ENCODE data around the gene PRICKLE4. TPM values are rescaled to one million over a fixed set of nuclear protein-coding genes. Genes with fewer than 3 reads are reported as not detected.

Gene PRICKLE4
- total and polyA plus RNA-seq, 2 of the 4 experiments (the other 2 are of a cell fraction), result 0.72 TPM; not detected in 1

GRCh38 chr6:41767112-41767833 is 13.3 kb upstream of the PRICKLE4 start:
- in situ Hi-C loops (cut with MboI; ENCODE audit: low sequenced_read_pairs), result no loop called here
- Histone ChIP-seq H2BK120ac (ENCODE audit: low read depth, low read length) (peak overlapping the region; percentile 27), H3K79me1 (ENCODE audit: low read depth in 1 of 2, low read length in 2 of 2) (no peaks in the 10 kb centered on the region), H3K27me3 (ENCODE audit: control insufficient read depth, insufficient read depth, low read length) (no peaks in the 10 kb centered on the region), H3K27ac (ENCODE audit: insufficient read depth, low read length) (peak overlapping the region; percentile 46; the same call in 1 of the 2 replicates), H4K20me1 (ENCODE audit: insufficient read depth, low read length) (no peaks in the 10 kb centered on the region), H2BK5ac (ENCODE audit: low read depth, low read length, poor library complexity, severe bottlenecking) (no peak overlapping the region), H4K8ac (ENCODE audit: low read depth in 2 of 2, low read length in 2 of 2) (peak overlapping the region in 1 of 2 experiments; percentile 85; a peak in 3 of 4 replicates), H3K4me2 (ENCODE audit: low read depth, low read length) (no peak overlapping the region; the same call in 1 of the 2 replicates), H4K5ac (ENCODE audit: low read depth, low read length) (no peak overlapping the region), H3K9me3 (ENCODE audit: control insufficient read depth, insufficient read depth, low read length) (no peaks in the 10 kb centered on the region), H3K4ac (ENCODE audit: low read depth, low read length) (peak overlapping the region; percentile 46), H2AFZ (replicated peaks; ENCODE audit: low read length, poor library complexity) (peak overlapping the region; percentile 85), H3K23ac (ENCODE audit: low read depth, low read length) (no peak overlapping the region), H3K9ac (ENCODE audit: low read depth, low read length) (peak overlapping the region; percentile 1; the same call in 1 of the 2 replicates), H3K18ac (ENCODE audit: low read depth, low read length) (no peak overlapping the region), H2BK20ac (ENCODE audit: low read depth, low read length) (no peak overlapping the region), H3K4me1 (ENCODE audit: control insufficient read depth, insufficient read depth, low read length) (peaks cover 5% of the 10 kb centered on the region; the same call in 1 of the 2 replicates), H4K91ac (ENCODE audit: insufficient read depth, low read depth, low read length) (peak overlapping the region; percentile 58), H3K4me3 (ENCODE audit: insufficient read depth, low read depth, low read length) (no peak overlapping the region), H3K14ac (replicated peaks; ENCODE audit: low read depth, low read length) (no peak overlapping the region), H2BK15ac (ENCODE audit: low read depth, low read length) (no peak overlapping the region), H2AK5ac (ENCODE audit: low read depth, low read length) (0 out of 2 replicates have a peak overlapping the region, but pooled peaks have one; percentile 20), H3K56ac (ENCODE audit: extremely low read depth, insufficient read depth, low read length) (no peak overlapping the region), H3K36me3 (ENCODE audit: control insufficient read depth, insufficient read depth, low read length) (peaks cover 18% of the 10 kb centered on the region), H3K9me1 (ENCODE audit: insufficient read depth, low read length) (no peaks in the 10 kb centered on the region; the same call in 1 of the 2 replicates), H2AK9ac (replicated peaks; ENCODE audit: low read depth, low read length, poor library complexity) (peak overlapping the region; percentile 80)
- ChIA-PET POLR2A (ENCODE audit: unreplicated experiment) (no interaction called here), CTCF (no interaction called here)
- 0% methylated on average over 1 of the region's 12 CpGs; no CpG with 5 or more reads in 1 of the 2 experiments for WGBS, 2 experiments (ENCODE audit: extremely low coverage in 2 of 2, insufficient read length in 1 of 2)
- intact Hi-C loops (cut with micrococcal nuclease), result loop anchor here (2.0 kb wide), 1 partner anchor 32 kb away; the partner anchor contains the start of gene TFEB
- dilution Hi-C loops (cut with HindIII; ENCODE audit: low sequenced_read_pairs, unreplicated experiment), result no loop called here
- DNase-seq (peak; percentile 87), ATAC-seq (ENCODE audit: low read depth) (peak; percentile 96)
- no TSS peak for BruUV-seq (replicated peaks)
- peak; percentile 83 for TF ChIP-seq CEBPB (IDR thresholded peaks at IDR 0.05; ENCODE audit: low read depth, low read length)
- TF ChIP-seq RAD21 (IDR thresholded peaks at IDR 0.05; ENCODE audit: low read length), result no peak
- no peak for TF ChIP-seq RCOR1 (IDR thresholded peaks at IDR 0.05; ENCODE audit: insufficient replicate concordance, low read length)
